Dedifferentiated amniotic fluid mesenchymal stem cell (primary cell): ENCODE data around the gene TNS3.

Experiments
- DNase-seq: peaks from one replicate; pipeline ENCODE4 v3.0.0-alpha.2; 2016; ENCODE audit errors: extremely low spot score

TNS3 gene

DNA sequence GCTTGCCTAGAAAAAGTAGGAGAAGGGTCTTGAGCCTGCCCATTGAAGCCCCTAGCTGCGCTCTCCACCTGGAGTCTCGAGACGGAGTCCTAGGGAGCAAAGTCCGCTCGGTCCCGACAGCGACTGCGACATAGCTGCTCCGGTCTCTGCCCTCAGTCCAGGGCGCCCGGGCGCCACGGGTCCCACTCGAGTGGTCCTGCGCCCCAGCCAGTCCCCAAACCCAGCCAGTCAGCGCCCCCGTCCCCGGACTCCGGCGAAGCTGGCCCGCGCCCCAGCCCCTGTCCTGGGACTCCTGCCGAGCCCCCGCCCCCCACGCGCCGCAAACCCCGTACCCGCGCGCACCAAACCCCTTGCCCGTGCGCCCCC lies 490 bp downstream of the TNS3 start:
- DNase-seq: no peak

DNA sequence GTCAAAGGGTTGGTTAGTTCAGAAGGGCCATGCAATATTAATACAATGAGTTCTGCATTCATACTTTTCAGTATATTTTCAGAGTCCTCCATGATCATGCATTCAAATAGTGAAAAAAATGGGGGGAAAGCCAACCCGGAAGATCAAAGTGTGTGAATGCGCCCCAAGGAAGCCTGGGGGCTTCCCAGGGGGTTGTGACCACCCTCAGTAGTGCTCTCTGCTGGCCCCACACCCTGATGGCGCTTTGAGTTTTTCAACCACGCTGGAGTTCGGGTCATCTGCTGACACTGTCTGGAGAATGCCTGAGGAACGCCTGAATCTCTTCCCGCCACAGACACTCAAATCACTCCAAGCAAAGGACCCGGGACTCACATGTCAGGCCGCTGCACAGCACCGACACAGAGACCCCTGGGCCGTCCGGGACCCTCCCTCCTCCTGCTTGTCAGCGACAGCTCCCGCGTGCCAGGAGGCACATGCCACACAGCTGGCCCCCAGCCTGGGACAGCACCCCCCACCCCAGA lies 1.0 kb downstream of the TNS3 start:
- no peak for DNase-seq

DNA sequence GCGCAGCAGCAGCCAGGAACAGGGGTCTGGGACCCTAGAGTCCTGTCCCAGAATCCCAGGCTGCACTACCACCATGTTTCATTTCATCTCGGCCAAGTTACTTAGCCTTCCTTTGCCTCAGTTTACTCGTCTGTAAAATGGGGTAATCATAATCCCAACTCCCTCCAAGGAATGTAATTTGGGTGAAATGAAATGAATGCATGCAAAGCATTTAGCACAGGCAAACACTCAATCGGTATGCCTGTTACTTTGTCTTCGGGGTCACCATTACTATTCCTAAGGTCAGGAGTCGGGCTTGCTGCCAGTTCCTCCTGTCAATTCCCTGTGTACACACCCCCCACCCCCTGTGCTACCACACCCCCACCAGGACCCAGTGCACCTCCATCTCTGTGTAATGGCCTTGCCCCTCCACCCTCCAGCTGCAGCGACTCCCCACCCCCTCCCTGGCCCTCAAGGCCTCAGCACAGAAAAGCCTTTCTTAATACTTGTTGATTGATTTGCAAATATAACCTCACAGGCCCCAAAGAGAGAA lies 1.7 kb downstream of the TNS3 start:
- DNase-seq: no peak

DNA sequence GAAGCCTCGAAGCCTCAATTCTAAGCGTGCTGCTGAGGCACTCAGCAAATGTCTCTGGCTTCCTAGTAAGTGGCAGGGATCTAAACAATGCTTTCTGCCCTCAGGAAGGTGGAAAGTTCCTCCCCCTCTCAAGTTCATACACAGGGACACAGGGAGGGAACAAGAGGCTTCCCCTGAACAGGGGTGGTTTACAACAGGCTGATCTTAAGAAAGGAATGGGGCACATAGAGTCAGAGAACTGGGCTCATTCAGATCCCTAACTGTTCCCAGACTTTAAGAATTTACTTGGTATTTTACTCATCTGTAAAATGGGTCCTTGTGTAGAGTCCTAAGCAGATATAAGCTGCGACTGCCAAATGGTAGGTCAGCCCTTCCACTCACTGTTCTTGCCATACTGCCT lies 2.5 kb downstream of the TNS3 start:
- DNase-seq: no peak

DNA sequence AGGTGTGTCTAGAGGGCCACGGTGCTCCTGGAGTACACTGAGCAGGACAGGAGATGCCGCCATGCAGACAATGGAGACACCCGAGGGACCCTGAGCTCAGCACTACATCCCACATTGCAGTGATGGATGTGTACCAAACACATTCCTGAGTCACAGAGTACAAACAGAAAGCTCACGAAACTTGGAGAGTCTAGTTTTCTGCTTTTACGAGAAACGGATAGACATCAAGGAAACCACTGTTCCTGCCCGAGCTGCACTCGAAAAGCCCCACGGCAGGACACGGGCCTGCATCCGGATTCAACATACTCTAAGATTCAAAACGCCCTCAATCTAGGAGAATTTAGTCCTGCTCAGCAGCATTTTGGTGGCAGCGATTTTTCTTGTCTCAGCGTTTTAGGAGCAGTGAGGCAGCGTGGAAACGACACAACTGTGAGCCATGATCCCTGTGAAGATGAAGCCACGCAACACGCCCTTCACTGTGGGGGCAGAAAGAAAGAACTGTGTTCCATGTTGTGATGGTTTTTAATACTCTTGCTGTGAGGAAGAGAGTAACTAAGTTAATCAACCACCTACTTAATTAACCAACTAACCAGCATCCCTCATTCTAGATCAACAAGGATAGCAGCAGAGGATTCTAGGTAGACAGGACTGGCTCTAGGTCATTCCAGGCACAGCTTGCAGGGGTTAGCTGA lies 3.2 kb downstream of the TNS3 start:
- DNase-seq: no peak

DNA sequence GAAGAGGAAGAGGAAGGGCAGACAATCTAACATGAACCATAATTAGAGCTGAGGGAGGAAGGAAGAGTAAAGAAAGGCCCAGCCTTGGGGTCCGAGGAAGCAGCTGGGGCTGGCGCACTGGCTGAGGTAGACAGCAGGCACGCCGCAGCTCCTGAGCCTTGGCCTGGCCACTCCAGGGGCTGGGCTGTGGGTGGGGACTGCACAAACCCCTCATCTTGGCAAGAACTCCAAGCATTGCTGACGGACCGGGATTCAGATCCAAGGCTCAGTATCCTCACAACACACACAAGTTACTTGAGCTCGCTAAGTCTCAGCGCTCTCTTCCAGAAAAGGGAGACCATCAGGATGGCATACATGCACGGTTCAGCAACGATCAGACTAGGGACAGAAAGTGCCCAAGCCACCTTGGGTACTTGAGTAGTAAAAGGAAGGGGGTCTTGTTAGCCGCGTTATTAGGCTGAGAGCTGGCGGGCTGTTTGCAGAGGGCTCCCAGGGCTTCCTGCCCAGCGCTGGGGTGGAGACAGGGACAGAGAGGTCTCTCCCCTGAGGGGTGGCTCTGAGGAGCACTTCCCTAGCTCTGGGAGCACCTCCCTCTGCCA lies 4.5 kb downstream of the TNS3 start:
- no peak for DNase-seq

DNA sequence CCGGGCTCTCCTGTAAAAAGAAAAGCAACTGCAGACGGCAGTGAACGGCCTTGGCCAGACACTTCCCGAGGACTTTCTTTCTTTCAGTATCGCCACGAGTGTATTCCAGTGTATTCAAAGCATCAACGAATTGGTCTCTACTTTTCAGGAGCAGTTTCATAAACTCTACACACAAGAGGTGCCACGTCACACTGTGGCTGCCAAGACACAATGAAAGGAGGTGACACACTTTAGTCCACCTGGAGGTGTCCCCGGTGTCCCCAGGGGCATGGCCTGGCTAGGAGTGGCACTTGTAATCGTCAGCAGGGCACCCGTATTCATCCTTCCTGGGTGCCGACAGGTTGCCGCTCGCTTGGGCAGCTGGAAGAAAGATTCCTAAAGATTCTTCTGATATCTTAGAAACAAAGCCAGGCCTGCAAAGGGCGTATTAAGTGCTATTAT lies 5.0 kb downstream of the TNS3 start:
- DNase-seq: no peak

DNA sequence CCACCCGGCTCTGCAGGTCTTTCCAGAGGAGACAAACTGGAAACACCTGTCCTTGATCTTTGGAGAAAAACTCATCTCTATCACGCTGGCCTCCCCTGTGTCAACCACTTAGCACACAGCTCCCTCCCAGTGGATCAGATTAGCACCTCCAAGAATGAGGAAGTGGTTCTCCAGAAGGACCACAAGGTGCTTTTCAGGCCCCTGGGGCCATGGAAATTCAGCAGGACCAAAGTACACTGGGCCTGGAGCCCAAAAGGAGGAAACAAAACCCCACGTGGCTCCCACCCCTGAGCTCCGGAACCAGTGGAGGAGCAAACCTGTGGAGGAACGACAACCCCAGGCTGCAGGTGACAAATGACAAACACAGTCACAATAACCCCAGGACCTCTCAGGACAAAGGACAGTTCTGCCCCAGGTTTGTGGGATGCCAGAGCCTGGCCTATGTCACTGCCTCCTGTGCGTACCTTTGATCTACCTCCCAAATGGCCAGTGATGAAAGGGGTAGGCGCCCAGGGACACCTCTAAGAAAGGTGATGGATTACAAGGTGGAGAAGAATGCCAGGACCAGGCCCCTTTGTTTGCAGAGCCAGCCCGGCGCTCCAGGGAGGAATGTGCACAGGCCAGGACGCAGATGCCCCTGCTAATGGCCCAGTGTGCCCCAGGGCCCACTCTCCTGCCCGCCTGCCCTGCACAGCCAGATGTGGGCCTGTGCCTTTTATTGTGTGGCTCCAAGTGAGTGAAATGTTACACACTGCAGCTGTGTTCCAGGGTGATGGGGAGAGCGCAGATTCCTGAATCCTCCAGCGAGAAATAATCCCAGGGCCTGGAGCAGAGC lies 5.7 kb downstream of the TNS3 start:
- no peak for DNase-seq

DNA sequence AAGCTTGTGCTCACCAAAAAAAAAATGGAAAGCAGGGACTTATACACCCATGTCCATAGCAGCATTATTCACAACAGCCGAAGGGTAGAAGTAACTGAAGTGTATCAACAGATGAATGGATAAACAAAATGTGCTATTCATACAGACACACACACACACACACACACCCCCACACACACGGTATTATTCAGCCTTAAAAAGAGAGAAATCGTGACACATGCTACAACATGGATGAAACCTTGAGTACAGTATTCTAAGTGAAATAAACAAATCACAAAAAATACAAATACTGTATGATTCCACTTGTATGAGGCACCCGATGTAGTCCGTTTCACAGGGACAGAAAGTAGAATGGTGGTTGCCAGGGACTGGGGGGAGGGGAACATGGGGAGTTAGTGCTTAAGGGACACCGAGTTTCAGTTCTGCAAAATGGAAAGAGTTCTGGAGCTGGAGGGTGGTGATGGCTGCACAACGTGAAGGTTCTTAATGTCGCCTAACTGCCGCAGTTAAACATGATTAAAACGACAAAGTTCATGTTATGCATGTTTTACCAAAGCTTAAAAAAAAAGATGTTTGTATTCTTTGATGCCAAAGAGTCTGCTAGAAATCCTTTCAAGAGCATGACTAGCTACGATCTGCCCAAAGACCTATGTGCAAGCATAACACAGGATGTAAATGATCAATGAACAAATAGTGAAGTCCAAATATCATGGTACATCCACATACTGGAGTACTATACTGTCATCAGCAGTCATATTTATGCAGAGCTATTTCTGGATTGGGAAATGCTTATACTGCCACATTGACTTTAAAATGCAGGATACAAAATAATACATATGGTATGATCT lies 7.2 kb downstream of the TNS3 start:
- peak; percentile 46 for DNase-seq

DNA sequence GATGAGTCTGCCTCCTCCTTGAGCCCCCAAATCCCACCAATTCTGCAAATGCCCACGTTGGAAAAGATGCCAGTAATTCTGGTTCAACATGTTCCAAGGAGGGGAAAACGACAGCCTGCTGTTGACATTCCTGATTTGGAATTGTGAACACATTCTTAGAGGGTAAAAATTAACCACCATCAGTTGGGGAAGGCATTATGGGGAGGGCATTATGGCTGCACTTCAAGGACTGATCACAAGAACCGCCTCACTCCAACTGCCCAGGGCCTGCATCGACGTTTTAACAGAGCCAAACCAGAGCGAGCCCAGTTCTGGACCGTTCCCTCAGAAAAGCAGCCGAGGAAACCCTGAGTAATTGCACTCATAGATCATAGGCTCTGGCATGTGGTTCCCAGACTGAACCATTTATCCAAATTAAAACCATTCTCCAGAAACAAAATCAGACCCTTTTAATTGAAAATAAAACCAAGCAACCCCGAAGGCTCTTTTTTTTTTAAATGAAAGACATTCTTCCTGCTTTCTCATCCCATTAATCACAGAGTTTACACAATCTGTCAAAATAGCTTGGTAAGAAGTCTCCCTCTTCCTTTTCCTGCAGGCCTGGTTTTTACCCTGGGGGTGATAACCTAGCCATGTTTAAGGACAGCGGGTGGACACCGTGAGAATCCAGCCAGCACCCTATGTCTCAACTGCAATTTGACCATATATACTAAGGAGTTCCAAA lies 8.0 kb downstream of the TNS3 start:
- DNase-seq: peak; percentile 90

DNA sequence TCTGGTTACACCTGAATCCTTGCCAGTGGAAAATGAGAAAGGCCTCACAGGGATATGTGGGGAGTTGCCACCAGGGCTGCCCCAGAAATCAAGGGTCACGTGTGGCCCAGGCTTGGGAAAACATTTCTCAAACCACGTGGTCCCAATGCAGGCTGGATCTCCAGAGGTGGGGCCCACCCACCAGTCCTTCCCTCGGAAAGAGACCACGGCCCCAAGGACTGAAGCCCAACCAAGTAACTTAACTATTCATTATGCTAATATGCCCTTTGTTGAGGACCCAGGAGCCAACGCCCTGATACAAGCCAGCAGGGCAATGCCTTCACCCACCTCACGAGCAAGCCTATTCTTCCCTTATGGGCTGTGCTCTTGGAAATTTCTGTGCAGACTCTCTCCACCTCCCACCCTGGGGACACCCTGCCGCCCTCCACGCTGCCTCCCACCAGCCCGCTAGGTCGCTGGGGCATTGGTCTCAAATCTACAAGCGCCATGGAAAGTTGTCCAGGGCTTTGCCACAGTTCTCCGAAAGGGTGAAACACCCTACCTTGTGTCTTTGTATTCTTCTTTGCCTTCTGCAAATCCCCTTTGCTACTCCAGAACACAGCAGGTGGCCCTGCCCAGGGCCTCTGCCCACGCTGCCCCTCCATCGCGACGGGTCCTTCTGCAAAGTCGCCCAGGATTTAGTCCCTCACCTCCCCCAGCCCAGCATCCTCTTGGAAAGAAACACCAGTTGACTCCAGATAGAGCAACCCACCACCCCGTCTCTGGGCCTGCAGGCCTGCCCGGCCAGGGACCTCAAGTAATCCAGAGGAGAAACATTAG lies 8.8 kb downstream of the TNS3 start:
- DNase-seq: no peak

DNA sequence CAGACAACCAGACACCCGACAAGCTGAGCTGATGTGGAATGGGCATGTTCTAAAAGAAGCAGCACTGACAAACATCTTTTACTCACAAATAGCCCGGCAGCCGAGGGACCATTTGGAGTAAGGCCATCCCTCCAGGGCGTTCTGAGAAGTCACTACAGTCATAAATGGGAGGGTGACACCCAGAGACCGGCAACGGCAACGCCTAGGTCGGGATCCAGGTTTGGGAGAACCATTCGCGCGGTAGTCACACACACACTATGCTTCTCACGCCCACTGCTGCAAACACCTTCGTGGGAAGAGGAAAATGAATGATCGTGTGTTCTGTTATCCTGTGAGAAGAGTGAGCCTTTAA lies 9.8 kb downstream of the TNS3 start:
- DNase-seq: no peak

DNA sequence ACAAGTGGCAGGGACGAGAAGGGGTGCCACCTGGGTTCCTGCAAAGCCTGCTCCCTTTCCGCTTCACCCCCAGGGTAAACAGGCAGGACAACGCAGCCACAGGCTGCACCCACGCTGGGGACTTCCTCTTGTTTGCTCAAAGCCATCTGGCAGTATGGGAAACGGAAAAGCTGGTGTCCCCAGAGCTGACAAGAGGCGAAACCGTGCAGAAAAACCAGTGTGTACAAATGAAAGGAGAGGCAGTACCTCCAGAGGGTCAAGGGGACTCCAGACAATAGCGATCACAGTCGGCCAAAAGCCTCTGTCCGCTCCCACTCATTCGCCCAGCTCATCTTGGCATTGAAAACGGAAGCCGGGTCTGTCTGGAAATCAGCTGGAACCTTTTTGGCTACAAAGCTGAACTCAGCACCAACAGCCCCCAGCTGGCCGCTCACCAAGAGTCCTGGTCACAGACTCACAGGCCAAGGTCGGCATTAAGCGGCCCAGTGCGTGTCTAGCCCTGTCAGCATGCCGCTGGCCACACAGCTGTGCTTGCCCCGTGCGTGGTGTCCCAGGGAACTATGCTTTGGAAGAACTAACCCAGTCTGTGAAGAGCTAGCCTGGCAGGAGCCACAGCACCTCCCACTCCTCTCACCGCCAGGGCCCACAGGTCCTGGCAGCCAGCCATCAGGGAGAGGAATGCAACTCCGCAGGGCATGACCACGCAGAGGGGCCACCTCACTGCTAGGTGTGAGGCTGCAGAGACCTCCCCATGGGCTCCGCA lies 10.4 kb downstream of the TNS3 start:
- peak; percentile 39 for DNase-seq

DNA sequence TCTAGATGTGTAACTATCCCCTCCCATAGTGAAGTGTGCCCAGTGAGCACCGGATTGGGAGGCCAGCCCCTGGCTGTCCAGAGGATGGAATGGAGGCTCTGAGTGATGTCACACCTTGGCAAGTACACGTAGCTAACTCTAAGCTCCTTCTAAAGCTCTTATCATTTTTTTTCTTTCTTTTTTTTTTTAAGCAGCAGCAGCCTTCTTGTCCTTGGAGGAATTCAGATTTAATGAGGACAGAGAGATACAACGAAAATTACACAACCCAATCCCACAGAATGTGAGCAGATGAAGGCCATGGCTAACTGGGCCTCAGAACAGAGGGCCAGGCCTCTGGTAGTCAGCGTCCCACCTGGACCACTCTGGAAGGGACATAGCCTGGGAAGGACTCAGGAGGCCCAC lies 11.3 kb downstream of the TNS3 start:
- peak; percentile 33 for DNase-seq

DNA sequence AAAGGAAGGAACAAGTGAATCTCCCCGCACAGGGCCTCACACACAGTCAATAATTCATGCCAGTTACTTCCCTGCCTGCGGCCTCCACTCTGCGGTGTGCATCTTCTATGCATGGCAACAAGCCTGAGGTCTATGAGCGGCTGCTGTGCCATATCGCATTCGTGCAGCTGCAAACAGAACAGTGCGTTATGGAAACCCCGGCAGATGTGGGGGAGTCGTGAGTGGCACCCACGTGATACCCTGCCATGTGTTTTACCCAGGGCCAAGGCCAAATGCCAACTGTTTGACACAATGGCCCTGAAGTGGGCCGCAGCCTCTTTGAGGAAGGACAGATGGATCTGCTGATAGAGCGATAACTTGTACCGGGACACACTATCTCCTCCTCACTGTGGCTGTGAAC lies 13.4 kb downstream of the TNS3 start:
- no peak for DNase-seq

DNA sequence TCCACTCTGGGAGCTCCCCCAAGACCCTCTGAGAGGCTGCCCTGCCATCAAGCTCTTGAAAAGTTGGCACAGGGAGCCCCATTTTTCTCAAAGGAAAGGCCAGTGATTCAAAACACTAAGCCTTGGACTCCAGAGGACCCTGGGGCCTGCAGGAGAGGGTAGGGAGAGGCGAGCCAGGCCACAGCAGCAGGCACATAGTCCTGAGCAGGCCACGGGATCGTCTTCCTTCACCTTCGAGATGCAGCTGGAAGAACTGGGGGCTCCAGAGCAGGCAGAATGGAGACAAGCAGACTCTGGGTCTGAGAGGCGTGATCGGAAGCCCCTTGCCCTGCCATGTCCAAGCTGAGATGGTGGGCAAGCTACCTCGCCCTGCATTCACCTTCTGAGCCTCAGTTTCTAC lies 13.9 kb downstream of the TNS3 start:
- DNase-seq: no peak

DNA sequence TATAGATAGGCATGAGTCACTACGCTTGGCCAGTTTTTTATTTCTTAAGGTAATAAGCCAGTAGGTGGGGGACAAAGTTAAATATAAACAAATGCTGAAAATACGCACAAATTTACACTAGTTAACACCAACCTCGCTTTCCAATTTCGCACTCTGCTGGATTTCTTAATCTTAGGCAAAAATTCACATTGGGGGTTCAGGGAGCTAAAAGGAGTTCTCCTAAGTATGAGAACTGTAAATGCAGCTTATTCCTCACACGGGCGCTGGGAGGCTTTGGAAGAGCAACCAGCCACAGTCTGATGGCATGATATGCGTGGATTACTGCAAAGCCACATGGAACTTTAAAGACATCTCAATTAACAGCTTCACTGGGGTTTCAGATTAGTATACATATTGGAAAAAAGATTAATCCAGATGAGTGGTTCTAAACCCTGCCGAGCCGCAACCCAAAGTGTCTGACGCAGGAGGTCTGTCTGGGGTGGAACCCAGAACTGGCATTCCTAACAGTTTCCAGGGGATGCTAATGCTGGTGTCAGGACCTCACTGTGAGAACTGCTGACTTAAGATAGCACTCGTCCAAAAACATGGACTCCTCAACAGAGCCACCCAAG lies 16.2 kb downstream of the TNS3 start:
- DNase-seq: no peak

DNA sequence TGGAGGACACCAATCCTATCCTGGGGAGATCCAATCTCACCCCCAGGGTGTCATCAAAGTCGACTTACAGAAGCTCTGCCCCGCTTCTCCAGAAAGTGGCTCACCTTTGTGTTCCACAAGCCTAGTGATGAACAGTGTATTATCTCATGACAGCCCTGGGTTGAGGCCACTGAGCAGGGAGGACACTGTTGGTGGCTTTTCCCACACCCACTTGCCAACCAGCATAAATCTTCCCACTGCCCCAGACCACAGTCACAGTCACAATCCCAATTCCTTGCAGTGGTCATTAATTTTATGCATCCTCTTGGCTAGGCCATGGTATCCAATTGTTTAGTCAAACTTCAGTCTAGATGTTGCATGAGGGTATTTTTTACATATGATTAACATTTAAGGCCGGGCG lies 18.4 kb downstream of the TNS3 start:
- DNase-seq: no peak
